UCSD-AML1 (cell line): ENCODE data around the gene IQCH.

Experiments
- DNase-seq: peaks from one replicate; lab custom pipeline; 2025; ENCODE audit not compliant: unreplicated experiment; lab: John Stamatoyannopoulos, UW

The IQCH gene

DNA sequence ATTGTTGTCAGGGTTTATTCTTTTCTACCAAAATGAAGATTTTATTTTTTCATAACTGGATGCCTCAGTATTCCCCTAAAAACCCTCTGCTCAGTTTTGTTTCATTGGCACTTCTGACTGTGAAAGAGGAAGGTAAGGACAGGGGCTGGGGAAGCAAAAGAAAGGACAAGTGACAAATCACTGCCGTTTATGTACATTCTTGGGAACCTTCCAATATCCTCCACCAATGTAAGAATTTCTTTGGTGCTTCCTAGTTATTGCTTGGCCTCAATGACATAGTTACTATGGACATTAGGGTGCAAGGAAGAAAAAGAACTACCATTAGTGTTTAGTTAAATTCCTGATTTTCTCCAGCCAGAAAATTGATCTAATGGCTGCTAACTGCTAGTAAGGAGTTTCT is 135.4 kb downstream of the IQCH start:
- DNase-seq: no peak

DNA sequence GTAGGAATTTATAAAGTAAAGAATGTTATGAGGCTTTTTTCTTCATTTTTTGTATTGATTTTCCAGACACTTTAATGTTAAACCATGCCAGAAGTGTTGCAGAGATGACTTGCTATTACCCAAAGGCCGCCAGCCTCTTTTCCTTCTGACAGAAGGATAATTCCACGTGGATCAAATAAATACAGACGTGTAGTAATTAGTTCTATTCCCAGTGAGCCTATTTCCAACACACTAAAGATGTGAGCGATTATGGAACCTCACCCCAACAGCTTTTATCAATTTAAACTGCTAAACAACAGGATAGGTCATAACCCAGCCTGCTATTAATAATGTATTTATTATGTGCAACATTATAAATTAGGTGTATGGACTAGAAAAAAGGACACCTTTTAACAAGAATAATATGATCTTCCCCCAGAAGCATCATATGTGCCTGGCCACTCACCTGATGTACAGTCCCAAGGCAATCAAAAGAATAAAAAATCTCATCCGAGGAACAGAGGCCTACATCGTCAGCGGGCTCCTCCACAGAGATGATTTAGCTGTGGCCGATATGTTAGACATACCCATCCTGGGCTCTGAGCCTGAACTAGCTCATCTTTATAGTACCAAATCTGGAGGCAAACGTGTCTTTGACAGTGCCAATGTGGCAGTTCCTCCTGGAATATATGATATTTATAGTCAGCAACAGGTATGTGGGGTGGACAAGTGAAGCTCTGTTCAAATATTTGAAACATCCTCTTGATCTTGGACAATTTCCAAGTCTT is 140.5 kb downstream of the IQCH start:
- DNase-seq: no peak

DNA sequence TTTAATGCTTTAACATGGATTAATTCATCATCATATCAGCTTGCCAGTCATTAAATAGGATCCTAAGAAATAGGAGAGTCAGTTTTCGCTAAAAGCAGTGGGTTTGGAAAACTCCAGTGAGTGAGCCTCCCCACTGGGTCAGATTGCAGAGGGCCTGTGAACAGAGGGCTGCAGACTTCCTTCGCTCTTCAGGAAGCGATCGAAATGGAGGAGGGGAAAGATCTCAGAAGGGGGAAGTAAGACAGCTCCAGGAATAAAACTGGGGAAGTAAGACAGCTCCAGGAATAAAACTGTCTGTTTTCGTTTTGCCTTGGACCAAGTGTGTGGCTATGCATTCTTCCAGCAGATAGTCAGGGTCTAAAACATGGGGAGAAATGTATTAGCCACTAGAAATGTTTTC is 141.5 kb downstream of the IQCH start:
- DNase-seq: peak; percentile 18

DNA sequence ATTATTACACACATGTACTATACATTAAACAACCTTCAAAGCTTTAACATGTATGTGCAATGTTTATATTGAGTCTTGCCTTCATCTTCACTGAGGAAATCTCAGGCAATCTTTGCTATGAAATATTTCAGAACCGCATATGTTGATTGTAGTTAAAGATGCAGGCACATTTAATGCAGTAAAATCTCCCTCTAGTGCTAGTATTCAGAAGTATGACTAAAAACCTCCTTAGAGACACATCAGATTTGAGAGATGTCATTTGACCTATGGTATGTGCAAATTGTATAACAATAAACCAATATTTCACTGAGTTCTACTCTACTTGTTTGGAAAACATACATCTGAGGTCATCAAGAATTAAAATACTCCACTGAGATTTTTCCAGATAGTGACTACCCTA is 142.6 kb downstream of the IQCH start:
- no peak for DNase-seq

DNA sequence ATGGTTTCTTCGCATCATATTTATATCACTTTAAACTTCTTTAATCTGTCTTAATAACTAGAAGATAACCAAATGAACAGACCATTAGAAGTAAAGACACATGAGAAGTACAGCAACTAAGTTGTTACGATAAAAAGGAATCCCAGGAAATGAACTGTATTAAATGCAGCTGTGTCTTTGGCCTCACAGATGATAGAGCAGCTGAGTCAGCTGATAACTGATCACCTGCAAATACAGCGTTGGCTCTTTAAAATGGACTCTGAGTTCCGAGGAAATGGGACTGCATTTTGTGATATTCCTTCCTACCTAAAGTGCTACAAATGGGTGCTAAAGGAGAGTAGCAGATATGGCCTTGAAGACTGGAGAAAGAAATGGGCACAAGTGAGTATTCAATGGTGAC is 145.3 kb downstream of the IQCH start:
- DNase-seq: no peak

DNA sequence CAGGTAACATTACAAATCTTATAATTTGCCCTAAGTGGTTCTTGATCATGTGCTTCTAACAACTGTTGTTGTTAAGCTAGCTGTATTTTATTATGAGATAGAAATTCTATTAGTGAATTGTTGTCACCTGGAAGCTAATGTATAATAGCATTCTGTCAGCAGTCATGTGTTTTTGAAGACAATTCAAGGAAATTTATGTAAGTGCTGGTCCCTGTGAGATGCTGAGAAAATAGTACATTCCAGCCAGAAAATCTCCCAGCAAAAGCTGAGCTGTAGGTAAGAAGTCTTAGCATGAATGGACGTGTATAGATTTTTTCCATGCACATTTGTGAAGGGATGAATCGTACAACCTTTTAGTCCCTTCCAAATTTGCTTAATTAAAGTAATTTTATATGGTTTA is 146.3 kb downstream of the IQCH start:
- no peak for DNase-seq

DNA sequence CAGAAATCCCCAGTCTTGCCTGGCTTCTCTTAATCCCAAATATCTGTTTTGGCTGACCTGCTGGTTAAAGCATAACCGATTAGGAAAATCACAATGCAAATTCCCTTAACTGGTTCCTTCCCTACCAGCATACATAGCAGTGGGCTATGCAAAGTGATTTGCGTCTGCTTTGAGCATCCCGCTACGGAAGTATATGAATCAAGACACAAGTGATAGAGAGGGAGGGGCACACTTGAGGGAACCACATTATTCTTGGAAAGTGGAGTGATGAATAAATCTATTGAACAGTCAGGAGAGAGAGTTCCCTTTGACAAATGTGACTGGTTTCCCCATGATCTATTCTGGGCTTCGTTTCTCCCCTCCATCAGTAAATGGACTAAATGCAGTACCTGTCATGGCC is 146.8 kb downstream of the IQCH start:
- no peak for DNase-seq

DNA sequence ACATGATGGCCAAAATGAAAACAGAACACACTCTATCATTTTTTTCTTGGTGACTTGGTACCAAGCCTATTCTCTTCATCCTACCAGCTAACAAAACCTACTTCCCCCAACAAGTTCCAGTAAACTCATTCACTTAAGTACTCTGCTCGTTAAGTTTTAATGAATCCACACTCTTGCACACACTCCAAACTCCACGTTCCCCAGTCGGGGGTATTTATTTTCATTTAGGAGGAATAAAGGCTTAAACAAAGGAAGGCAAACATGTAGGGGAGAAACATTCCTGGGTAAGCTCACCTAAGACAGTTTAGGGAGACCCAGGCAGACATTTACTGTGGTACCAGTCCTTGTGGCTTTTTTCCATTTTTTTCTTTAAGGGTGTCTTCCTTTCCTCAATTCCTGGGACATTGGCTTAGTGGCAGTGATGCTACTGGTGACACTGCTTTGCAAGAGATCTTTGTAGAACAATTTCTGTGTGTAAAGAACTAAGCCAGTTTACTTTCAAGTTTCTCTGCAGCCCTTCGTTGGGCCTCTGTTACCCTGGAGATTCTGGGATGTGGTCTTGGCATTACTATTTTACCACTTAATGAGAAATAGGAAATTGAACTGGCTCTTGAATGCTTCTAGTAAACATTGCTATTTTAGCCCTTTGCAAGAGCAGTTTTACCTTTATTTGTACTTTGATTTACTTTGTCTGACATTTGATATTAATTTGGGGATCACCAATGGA is 149.0 kb downstream of the IQCH start:
- DNase-seq: no peak

DNA sequence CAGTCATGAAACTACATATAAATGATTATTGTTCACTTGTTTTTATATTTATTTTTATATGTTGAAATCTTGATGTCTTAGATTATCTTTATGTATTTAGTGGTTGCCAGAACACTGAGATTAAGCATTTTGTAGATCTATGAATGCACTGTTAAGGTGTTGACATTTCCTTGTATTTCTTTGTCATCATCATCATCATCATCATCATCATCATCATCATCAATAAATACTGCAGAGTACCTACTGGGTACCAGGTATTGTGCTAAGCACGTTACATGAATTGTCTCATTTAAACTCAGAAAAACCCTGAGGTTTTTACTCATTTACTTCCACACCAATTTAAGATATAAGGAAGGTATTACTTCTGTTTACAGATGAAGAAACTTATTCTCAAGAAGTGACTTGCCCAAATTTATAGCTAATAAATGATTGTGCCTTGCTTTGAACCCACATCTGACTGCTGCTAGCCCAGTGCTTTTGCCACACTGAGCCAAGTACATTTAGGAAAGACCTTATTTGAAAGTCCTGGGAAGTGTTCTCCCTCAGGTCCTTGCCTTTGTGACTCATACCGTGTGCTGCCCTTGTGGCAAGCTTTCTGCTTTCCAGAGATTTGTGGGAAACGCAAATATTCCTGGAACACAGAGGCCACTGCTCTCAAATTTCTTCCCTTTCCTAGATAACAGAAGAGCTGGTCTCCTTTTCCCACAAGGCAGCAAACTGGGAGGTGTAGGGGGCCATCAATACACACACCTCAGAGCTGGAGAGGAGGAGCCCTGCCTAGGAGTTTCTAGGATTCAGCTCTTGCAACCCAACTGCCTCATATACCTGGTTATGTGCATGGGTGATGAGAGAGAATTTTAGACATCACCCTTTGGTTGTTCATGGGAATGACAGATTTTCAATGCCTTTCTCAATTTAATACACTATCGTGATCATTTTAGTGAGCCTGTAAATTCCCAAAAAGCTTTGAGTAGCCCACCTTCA is 150.9 kb downstream of the IQCH start:
- DNase-seq: no peak

DNA sequence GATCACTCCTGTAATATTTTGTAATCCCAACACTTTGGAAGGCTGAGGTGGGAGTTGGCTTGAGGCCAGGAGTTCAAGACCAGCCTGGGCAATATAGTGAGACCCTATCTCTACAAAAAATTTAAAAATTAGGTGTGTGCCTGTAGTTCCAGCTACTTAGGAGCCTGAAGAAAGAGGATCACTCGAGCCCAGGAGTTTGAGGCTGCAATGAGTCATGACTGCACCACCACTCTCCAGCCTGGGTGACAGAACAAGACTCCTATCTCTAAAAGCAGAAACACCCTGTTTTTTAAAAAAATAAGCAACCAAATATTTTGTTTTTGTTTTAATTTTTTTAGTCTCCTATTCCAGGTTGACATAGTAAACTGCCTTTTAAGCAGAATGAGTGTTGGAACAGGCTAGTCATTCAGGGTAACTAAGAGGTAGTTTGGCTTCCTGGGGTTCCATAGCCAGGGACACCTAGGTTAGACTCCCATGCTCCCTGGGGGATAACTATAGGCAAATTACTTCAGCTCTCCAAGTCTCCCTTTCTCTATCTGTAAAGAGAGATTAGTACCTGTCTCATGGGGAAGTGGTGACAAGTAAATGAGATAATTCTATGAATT is 151.8 kb downstream of the IQCH start:
- no peak for DNase-seq

DNA sequence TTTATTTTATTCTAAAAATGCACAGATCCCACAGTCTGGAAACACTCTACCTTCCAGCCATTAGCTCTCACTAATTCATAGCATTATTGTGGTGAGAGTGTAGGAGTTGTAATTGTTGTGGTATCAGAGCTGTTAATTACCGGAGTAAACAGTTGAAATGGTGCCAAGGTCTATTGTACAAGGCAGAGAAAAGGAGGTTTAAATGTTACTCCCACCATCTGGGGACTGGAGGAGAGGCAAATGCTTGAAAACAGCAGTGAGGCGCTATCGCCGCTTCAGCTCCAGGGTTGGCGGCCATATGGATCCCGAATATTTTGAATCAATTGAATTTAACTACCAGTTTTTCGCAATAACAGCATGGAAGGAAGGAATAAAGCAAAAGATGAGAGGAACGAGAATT is 153.2 kb downstream of the IQCH start:
- DNase-seq: no peak

DNA sequence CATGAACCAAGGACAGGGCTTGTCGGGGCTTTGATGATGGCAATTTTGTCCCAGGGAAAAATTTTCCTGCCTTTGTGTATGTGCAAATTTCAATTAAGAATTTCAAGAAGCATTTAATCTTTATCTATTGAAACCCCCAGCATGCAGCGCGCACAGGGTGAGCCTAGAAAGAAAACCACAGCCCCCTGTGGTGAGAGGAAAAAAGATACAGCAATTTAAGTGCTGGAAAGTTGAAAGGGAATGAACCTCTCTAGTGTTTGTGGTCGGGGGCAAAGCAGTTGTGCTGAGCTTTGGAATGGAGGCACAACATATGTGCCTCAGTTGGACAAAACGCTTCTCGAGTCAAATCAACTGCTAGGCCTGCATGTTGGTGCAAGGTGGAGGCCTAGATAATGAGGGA is 154.6 kb downstream of the IQCH start:
- DNase-seq: no peak

DNA sequence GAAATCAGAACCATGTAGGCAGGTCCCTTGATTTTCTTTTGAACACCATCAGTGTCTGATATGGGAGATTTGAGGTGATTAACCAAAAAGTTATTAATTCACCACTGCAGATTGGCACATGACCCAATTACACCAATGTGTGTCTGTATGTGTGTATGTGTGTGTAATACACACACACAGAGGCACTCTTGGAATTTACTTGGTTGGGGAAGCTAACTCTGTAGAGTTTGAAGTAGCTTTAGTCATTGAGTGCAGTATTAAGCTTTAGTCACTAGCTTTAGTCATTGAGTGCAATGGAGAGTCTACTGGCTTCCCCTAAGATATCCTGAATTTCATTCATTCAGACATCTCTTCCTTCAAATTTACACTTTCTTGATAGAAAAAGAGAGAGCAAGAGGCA is 156.9 kb downstream of the IQCH start:
- no peak for DNase-seq

DNA sequence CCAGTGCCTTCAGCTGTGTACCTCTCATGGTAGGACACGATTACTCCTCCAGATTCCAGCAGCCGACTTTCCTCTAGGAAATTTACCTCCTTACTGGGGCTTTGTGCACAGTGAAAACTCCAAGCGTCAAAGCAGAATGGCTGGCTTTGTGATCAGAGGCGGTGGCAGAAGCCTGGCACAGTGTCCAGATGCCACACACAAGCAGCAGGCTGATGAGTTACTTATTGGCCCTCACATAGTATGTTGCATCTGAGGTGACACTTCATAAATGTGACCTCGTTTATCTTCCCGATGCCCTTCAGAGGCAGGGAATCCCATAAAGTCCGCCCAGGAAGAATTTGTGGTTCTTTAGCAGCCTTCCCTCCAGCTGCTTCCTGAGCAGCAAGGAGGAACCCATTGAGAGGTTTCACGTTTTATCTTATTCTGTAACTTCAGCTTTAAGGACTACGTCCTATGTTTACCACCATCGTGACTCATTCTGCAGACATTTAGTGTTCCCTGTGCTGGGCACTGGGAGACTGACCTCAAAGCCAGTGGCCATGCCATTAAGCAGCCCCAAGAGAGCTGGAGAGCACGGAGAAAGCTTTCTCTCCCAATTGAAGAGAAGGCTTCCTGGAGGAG is 159.3 kb downstream of the IQCH start:
- DNase-seq: peak; percentile 63

DNA sequence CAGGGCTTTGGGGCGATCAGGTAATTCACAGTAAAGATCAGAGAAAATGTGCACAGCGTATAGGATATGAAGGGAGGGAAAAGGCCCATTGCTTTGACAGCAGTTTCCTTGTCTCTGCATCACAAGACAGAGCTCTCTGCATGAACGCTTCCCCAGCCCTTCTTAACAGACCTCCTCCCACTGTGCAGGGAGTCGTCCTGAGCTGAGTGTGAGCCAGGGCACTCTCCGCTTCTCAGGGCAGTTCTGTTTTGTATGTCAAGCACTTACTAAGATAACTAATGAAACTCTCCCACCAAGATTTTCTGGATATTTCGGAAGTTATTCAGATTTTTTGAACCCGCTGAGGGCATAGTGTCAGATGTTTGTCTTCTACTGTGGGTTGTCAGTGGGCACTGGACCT is 160.6 kb downstream of the IQCH start:
- no peak for DNase-seq

DNA sequence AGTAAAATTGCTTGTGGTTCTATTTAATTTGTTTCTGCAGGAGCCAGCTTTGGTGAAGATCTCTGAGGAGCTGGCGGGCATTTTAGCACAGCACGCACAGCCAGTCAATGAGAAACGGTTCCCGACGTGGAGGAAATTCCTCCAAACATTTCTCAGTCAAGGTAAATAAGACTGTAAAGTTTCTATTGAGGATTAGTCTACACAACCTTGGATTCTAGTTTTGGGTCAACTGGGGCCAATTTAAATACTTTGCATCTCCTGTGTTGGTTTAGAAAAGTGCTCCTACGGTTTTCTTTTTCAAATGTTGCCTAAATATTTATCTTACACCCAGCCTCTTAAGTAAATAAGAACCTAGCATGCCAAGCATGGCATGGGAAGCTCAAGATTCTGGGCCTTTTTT is 162.3 kb downstream of the IQCH start:
- DNase-seq: no peak

DNA sequence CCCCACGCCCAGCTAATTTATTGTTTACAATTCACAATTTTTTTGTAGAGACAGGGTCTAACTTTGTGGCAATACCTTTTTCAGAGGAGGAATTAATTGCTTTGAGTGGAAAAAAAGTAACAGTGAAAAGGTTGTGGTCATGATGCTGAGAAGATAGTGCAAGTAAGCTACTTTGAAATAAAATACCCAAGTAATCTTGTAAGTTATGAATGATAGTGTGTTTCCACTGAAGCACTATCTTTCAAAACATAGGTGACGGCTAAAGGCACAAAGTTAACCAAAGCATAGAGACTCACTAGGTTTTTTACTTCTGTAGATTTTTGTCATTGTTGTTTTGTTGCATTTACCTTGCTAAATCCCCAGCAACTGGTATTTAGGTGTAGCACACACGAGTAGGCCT is 165.1 kb downstream of the IQCH start:
- no peak for DNase-seq

DNA sequence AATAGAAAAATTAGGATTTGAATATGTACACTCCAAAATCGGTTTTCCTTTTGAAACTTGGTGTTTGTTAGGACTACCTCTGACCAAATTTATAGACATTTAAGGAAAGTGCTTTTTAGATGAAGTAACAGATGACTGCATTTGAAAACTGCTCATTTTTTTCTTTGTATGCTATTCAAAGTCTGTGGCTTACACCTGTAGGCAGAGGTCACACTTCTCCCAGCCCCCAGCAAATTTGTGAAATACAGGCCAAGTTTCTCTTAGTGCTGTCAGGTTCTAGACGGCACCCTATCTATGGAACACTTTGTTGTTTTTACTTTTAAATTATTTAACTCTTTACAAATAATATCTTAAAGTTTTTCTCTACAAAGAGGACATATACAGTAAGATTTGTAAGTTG is 165.6 kb downstream of the IQCH start:
- DNase-seq: no peak

DNA sequence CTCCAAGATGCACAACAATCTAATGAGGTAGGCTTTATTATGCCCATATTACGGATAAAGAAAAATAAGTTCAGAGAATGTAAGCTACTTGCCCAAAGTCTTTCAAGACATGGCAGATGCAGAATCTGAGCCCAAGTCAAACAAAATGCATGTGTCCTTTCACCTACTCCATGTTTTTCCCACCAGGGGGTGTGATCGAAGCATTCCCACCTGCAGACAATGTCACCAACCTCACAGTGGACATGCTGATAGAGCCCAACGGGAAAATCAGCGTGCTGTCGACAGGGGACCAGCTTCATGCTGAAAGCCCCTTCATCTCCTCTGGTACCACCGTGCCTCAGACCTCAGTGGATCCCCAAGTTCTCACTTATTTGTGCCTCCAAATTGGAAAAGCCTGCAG is 166.5 kb downstream of the IQCH start:
- DNase-seq: no peak

DNA sequence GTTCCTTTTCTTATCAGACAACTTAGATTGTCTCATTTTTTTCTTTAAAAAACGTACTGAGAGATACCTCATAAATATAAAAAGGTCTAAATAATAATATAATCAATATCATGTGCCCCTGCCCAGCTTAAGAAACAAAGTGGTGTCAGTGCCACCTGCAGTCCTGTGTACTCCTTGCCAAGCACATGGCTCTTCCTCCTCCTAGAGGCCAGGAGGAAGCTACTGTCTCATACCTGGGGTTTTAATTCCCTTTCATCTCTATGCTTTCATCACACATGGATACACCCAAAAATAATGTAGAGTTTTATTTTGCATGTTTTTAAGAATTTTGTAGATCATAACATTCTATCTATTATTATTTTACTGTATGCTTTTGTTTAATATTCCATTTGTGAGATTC is 167.7 kb downstream of the IQCH start:
- no peak for DNase-seq
